HepG2 (cell line): ENCODE results near the gene CCDC93. TPM values are rescaled to one million over a fixed set of nuclear protein-coding genes. Genes with fewer than 3 reads are reported as not detected.

Experiments used
- CREB1 ChIP-seq, 2 experiments: fragments of 450-650 bp in 1 of 2; IDR thresholded peaks; 2 replicates each; pipeline ENCODE4 v1.6.1; 2016 to 2017; ENCODE audit warnings: control low read depth in 1 of 2, mild to moderate bottlenecking in 1 of 2, missing compliant biosample characterization in 1 of 2, missing genetic modification characterization in 1 of 2
- HOXA7 ChIP-seq: sonication (generic); formaldehyde crosslinking; IDR thresholded peaks from 2 replicates; pipeline ENCODE4 v1.8.1; 2022; ENCODE audit warnings: mild to moderate bottlenecking, missing genetic modification reagents, moderate library complexity
- IRX3 ChIP-seq: sonication (generic); formaldehyde crosslinking; IDR thresholded peaks from 2 replicates; pipeline ENCODE4 v1.8.1; 2023; ENCODE audit warnings: mild to moderate bottlenecking, low read depth, missing genetic modification reagents, borderline replicate concordance
- MEIS2 ChIP-seq: sonication (generic); formaldehyde crosslinking; IDR thresholded peaks from 2 replicates; pipeline ENCODE4 v1.9.0; 2021; ENCODE audit warnings: mild to moderate bottlenecking, missing genetic modification reagents
- MLXIP ChIP-seq: sonication (generic); formaldehyde crosslinking; IDR thresholded peaks from 2 replicates; pipeline ENCODE4 v1.9.0; 2021; ENCODE audit warnings: missing genetic modification reagents, borderline replicate concordance
- NFYB ChIP-seq: sonication (generic); formaldehyde crosslinking; IDR thresholded peaks from 2 replicates; pipeline ENCODE4 v1.4.0; 2020; ENCODE audit warnings: missing genetic modification reagents
- NR2F1 ChIP-seq, 2 experiments: fragments of 450-650 bp in 1 of 2; formaldehyde crosslinking in 1 of 2; IDR thresholded peaks; 2 replicates each; pipeline versions ENCODE4 v1.5.0 to v1.6.1; 2016 to 2020; ENCODE audit warnings: mild to moderate bottlenecking in 1 of 2, missing compliant biosample characterization in 1 of 2, missing genetic modification reagents in 1 of 2, moderate library complexity in 1 of 2
- POGZ ChIP-seq: sonication (generic); formaldehyde crosslinking; IDR thresholded peaks from 2 replicates; pipeline ENCODE4 v1.4.0; 2020; ENCODE audit warnings: mild to moderate bottlenecking, missing genetic modification reagents
- RXRA ChIP-seq: sonication (generic); formaldehyde crosslinking; IDR thresholded peaks from 2 replicates; pipeline ENCODE4 v1.5.1; 2020; ENCODE audit warnings: missing genetic modification reagents
- SKI ChIP-seq: fragments of 450-650 bp; IDR thresholded peaks from one replicate; pipeline ENCODE4 v1.6.1; 2018; ENCODE audit warnings: mild to moderate bottlenecking; ENCODE audit not compliant: partially characterized antibody
- SMAD3 ChIP-seq: sonication (generic); formaldehyde crosslinking; IDR thresholded peaks from 2 replicates; pipeline ENCODE4 v1.4.0; 2020; ENCODE audit warnings: missing genetic modification reagents
- XBP1 ChIP-seq: sonication (generic); formaldehyde crosslinking; IDR thresholded peaks from 2 replicates; pipeline ENCODE4 v1.5.0; 2020; ENCODE audit warnings: missing genetic modification reagents
- ZKSCAN5 ChIP-seq: sonication (generic); formaldehyde crosslinking; IDR thresholded peaks from 2 replicates; pipeline ENCODE4 v1.5.1; 2020; ENCODE audit warnings: mild to moderate bottlenecking, missing genetic modification reagents
- ZNF333 ChIP-seq: sonication (generic); formaldehyde crosslinking; IDR thresholded peaks from 2 replicates; pipeline ENCODE4 v1.4.0; 2020; ENCODE audit warnings: mild to moderate bottlenecking, missing genetic modification reagents, borderline replicate concordance
- ZNF34 ChIP-seq: sonication (generic); formaldehyde crosslinking; IDR thresholded peaks from 2 replicates; pipeline ENCODE4 v1.4.0; 2020; ENCODE audit warnings: mild to moderate bottlenecking, missing genetic modification reagents, borderline replicate concordance
- ZNF350 ChIP-seq: sonication (generic); formaldehyde crosslinking; IDR thresholded peaks from 2 replicates; pipeline ENCODE4 v1.4.0; 2020; ENCODE audit warnings: mild to moderate bottlenecking, low read depth, missing genetic modification reagents, borderline replicate concordance
- ZNF550 ChIP-seq: sonication (generic); formaldehyde crosslinking; IDR thresholded peaks from 2 replicates; pipeline ENCODE4 v1.4.0; 2020; ENCODE audit warnings: mild to moderate bottlenecking, missing genetic modification reagents, borderline replicate concordance
- ZNF589 ChIP-seq: sonication (generic); formaldehyde crosslinking; conservative IDR thresholded peaks from 2 replicates; pipeline ENCODE4 v1.8.0; 2022; ENCODE audit warnings: mild to moderate bottlenecking, moderate library complexity, missing genetic modification reagents
- ZNF772 ChIP-seq: sonication (generic); formaldehyde crosslinking; IDR thresholded peaks from 2 replicates; pipeline ENCODE4 v1.5.0; 2020; ENCODE audit warnings: mild to moderate bottlenecking, missing genetic modification reagents
- ZNF775 ChIP-seq: sonication (generic); formaldehyde crosslinking; IDR thresholded peaks from 2 replicates; pipeline ENCODE4 v1.4.0; 2020; ENCODE audit warnings: missing genetic modification reagents, mild to moderate bottlenecking, moderate library complexity, borderline replicate concordance
- ZNF781 ChIP-seq: sonication (generic); formaldehyde crosslinking; IDR thresholded peaks from 2 replicates; pipeline ENCODE4 v1.5.1; 2020; ENCODE audit warnings: borderline replicate concordance, mild to moderate bottlenecking, missing genetic modification reagents; ENCODE audit errors: not compliant biosample characterization
- polyA plus RNA-seq, 8 experiments: library from polyadenylated mRNA; depleted of rRNA in 3 of 8; stranded (reverse) in 7 of 8; unstranded in 1 of 8; fragments of >200 nt; fragmentation: Illumina TruSeq in 4 of 8; extraction: Trizol in 4 of 8; gene quantifications; 2 replicates each; pipeline versions ENCODE4 v1.2.1 to v1.2.3, GENCODE V29; 2011 to 2016; ENCODE audit warnings: low read depth in 4 of 8, missing spikeins in 1 of 8, mixed read lengths in 1 of 8; ENCODE audit not compliant: insufficient read depth in 1 of 8
- total RNA-seq, 5 experiments: library from RNA; depleted of rRNA; stranded (reverse); fragments of >200 nt; fragmentation: Illumina TruSeq; extraction: Trizol; gene quantifications; 2 replicates each; pipeline ENCODE4 v1.2.3, GENCODE V29; 2016; ENCODE audit warnings: low read depth in 1 of 5
- TF ChIP-seq, protein P1 (sequence below): sonication (generic); formaldehyde crosslinking; IDR thresholded peaks from 2 replicates; pipeline ENCODE4 v1.5.0; 2020; ENCODE audit warnings: mild to moderate bottlenecking, missing genetic modification reagents
- TF ChIP-seq, protein P2 (sequence below): sonication (generic); formaldehyde crosslinking; IDR thresholded peaks from 2 replicates; pipeline ENCODE4 v1.8.1; 2022; ENCODE audit warnings: mild to moderate bottlenecking, missing genetic modification reagents

Gene CCDC93
- total and polyA plus RNA-seq, 2 of the 13 experiments (the other 11 are each of a cell fraction or from before 2014, with no cell fraction given): 37.2 to 53.2 TPM

DNA sequence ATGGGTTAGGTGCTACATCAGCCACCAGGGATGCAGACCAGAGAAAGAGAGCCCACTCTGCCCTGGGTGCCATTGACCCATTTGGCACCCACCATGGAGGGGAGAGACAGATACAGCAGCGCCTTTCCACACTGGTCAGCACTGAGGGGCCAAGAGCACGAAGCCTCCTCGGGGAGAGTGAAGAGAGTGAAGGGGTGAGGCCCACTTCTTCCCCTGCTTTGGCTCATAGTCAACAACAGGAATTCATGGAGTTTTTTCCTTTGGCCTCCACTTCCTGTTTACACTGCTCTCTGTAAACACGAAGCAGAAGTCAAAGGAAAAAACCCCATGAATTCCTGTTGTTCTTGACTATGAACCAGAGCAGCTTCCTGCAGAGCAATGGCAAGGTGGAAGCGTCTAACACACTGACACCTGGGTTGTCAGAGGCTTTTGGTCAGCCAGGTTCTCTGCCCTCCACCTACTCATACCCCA lies 80.0 kb downstream of the CCDC93 start (continued):
- TF ChIP-seq, protein P1, sequence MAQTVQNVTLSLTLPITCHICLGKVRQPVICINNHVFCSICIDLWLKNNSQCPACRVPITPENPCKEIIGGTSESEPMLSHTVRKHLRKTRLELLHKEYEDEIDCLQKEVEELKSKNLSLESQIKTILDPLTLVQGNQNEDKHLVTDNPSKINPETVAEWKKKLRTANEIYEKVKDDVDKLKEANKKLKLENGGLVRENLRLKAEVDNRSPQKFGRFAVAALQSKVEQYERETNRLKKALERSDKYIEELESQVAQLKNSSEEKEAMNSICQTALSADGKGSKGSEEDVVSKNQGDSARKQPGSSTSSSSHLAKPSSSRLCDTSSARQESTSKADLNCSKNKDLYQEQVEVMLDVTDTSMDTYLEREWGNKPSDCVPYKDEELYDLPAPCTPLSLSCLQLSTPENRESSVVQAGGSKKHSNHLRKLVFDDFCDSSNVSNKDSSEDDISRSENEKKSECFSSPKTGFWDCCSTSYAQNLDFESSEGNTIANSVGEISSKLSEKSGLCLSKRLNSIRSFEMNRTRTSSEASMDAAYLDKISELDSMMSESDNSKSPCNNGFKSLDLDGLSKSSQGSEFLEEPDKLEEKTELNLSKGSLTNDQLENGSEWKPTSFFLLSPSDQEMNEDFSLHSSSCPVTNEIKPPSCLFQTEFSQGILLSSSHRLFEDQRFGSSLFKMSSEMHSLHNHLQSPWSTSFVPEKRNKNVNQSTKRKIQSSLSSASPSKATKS (CRISPR knock-in tag): no peak
- TF ChIP-seq ZNF333 (CRISPR knock-in tag): no peak
- no peak for TF ChIP-seq ZNF775 (CRISPR knock-in tag)
- no peak for TF ChIP-seq ZKSCAN5
- TF ChIP-seq XBP1 (CRISPR knock-in tag): no peak
- no peak for TF ChIP-seq ZNF589 (CRISPR knock-in tag)
- peak; percentile 76 for TF ChIP-seq POGZ
- no peak for TF ChIP-seq MLXIP
- TF ChIP-seq ZNF350 (CRISPR knock-in tag): 0 out of 2 replicates have a peak, but pooled peaks have one; percentile 22
- TF ChIP-seq, protein P2, sequence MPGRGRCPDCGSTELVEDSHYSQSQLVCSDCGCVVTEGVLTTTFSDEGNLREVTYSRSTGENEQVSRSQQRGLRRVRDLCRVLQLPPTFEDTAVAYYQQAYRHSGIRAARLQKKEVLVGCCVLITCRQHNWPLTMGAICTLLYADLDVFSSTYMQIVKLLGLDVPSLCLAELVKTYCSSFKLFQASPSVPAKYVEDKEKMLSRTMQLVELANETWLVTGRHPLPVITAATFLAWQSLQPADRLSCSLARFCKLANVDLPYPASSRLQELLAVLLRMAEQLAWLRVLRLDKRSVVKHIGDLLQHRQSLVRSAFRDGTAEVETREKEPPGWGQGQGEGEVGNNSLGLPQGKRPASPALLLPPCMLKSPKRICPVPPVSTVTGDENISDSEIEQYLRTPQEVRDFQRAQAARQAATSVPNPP (CRISPR knock-in tag): no peak
- no peak; the same call in 1 of the 2 replicates for TF ChIP-seq RXRA (CRISPR knock-in tag)
- TF ChIP-seq SKI: no peak
- no peak for TF ChIP-seq IRX3
- no peak for TF ChIP-seq ZNF34 (CRISPR knock-in tag)
- no peak for TF ChIP-seq SMAD3 (CRISPR knock-in tag)
- TF ChIP-seq ZNF781 (CRISPR knock-in tag): no peak
- no peak for TF ChIP-seq CREB1 (IDR thresholded peaks at IDR 0.05)
- TF ChIP-seq CREB1 (CRISPR knock-in tag; IDR thresholded peaks at IDR 0.05): no peak
- TF ChIP-seq ZNF772 (CRISPR knock-in tag): no peak
- TF ChIP-seq MEIS2 (CRISPR knock-in tag): no peak
- TF ChIP-seq NR2F1 (CRISPR knock-in tag; IDR thresholded peaks at IDR 0.05): 0 out of 4 replicates have a peak, but pooled peaks of 1 of the 2 experiments have one; percentile 35
- TF ChIP-seq NFYB: no peak
- TF ChIP-seq HOXA7: no peak
- TF ChIP-seq ZNF550 (CRISPR knock-in tag): no peak
